Islet precursor cell (in vitro differentiated cells): Measurements from ENCODE around the gene SWI5.
A peak's percentile ranks its signal among the peaks of the same experiment; 100 is the strongest.

Source experiments
- DNase-seq: peaks from one replicate; pipeline ENCODE4 v3.0.0-alpha.2; 2018

SWI5 gene

GRCh38 chr9:128252317-128253139 lies 23.5 kb upstream of the SWI5 start:
- no peak for DNase-seq

GRCh38 chr9:128253140-128253990 lies 22.7 kb upstream of the SWI5 start:
- DNase-seq: no peak

GRCh38 chr9:128253991-128254346 lies 22.1 kb upstream of the SWI5 start:
- DNase-seq: no peak

GRCh38 chr9:128254362-128254761 lies 21.7 kb upstream of the SWI5 start:
- DNase-seq: no peak

- peak; percentile 85 for DNase-seq
Measured at GRCh38 chr9:128254855-128255759, 21.0 kb upstream of the SWI5 start.

GRCh38 chr9:128257086-128257825 lies 18.8 kb upstream of the SWI5 start:
- DNase-seq: no peak

- DNase-seq: no peak
Measured at GRCh38 chr9:128257907-128258306, 18.2 kb upstream of the SWI5 start.

GRCh38 chr9:128258326-128258725 lies 17.8 kb upstream of the SWI5 start:
- DNase-seq: no peak

- DNase-seq: no peak
Measured at GRCh38 chr9:128259156-128259555, 16.9 kb upstream of the SWI5 start.

- no peak for DNase-seq
Measured at GRCh38 chr9:128260340-128260739, 15.7 kb upstream of the SWI5 start.

- DNase-seq: no peak
Measured at GRCh38 chr9:128262687-128263086, 13.4 kb upstream of the SWI5 start.

- no peak for DNase-seq
Measured at GRCh38 chr9:128265348-128265847, 10.7 kb upstream of the SWI5 start.

- DNase-seq: no peak
Measured at GRCh38 chr9:128266868-128267590, 9.0 kb upstream of the SWI5 start.

- DNase-seq: peak; percentile 83
Measured at GRCh38 chr9:128271112-128271511, 5.0 kb upstream of the SWI5 start.

GRCh38 chr9:128271512-128271911 lies 4.6 kb upstream of the SWI5 start:
- no peak for DNase-seq

GRCh38 chr9:128274245-128274644 lies 1.8 kb upstream of the SWI5 start:
- DNase-seq: no peak

- peak; percentile 71 for DNase-seq
Measured at GRCh38 chr9:128275198-128276007, 673 bp upstream of the SWI5 start, which contains the start of gene GOLGA2. GOLGA2 (minus strand) TSS chr9:128276007; CDS start chr9:128275976, 31 bp downstream.

- DNase-seq: peak; percentile 83
Measured at GRCh38 chr9:128276574-128277270, 646 bp downstream of the SWI5 start.
